ENCODE measurements around the gene ZBTB21. TPM values are rescaled to one million over a fixed set of nuclear protein-coding genes. Genes with fewer than 3 reads are reported as not detected.

The ZBTB21 gene
- total and polyA plus RNA-seq, 2 experiments from 2014 or later, result 10.7 TPM

- Histone ChIP-seq H3K27ac (no peak overlapping the region), H3K4me3 (no peak overlapping the region), H2AFZ (no peak overlapping the region), H3K4me1 (ENCODE audit: insufficient read depth) (peaks cover 20% of the 10 kb centered on the region), H3K9me3 (ENCODE audit: low read depth) (no peaks in the 10 kb centered on the region), H4K20me1 (ENCODE audit: insufficient read depth) (no peaks in the 10 kb centered on the region), H3K27me3 (replicated peaks; ENCODE audit: insufficient read depth) (no peaks in the 10 kb centered on the region), H3K9me2 (ENCODE audit: insufficient read depth) (no peaks in the 10 kb centered on the region), H3K36me3 (ENCODE audit: low read depth) (peaks cover 27% of the 10 kb centered on the region), H3K79me2 (ENCODE audit: insufficient read depth) (peaks cover 23% of the 10 kb centered on the region), H3K9ac (no peak overlapping the region), H3F3A (ENCODE audit: insufficient read depth) (peaks cover 26% of the 10 kb centered on the region), H3K4me2 (ENCODE audit: unreplicated experiment) (no peak overlapping the region)
- DNase-seq, result no peak
- TF ChIP-seq EZH2 (IDR thresholded peaks at IDR 0.05; ENCODE audit: insufficient read depth, poor library complexity, severe bottlenecking) (no peak), EZH2phosphoT487 (IDR thresholded peaks at IDR 0.05; ENCODE audit: insufficient read depth, low read depth) (no peak)
- whole genome bisulfite sequencing, 2 experiments (ENCODE audit: low coverage in 1 of 2, low lambda C conversion rate in 2 of 2, missing lambda C conversion rate in 2 of 2), result 96 to 98% methylated on average over 2 of the region's 2 CpGs
- in situ Hi-C loops (cut with MboI), result no loop called here
Observed at GRCh38 chr21:41989698-41990097, 20.5 kb downstream of the ZBTB21 start.

GRCh38 chr21:41987310-41987709, 22.9 kb downstream of the ZBTB21 start:
- Histone ChIP-seq H3K9ac (no peak overlapping the region), H2AFZ (no peak overlapping the region), H3K9me2 (ENCODE audit: insufficient read depth) (no peaks in the 10 kb centered on the region), H3K27me3 (replicated peaks; ENCODE audit: insufficient read depth) (no peaks in the 10 kb centered on the region), H4K20me1 (ENCODE audit: insufficient read depth) (no peaks in the 10 kb centered on the region), H3K4me1 (ENCODE audit: insufficient read depth) (no peaks in the 10 kb centered on the region), H3K79me2 (ENCODE audit: insufficient read depth) (peaks cover 23% of the 10 kb centered on the region), H3K4me2 (ENCODE audit: unreplicated experiment) (no peak overlapping the region), H3K36me3 (ENCODE audit: low read depth) (peaks cover 23% of the 10 kb centered on the region), H3K4me3 (no peak overlapping the region), H3K27ac (no peak overlapping the region), H3F3A (ENCODE audit: insufficient read depth) (peaks cover 3% of the 10 kb centered on the region; the same call in 1 of the 2 replicates), H3K9me3 (ENCODE audit: low read depth) (no peaks in the 10 kb centered on the region)
- TF ChIP-seq EZH2 (IDR thresholded peaks at IDR 0.05; ENCODE audit: insufficient read depth, poor library complexity, severe bottlenecking), result no peak
- TF ChIP-seq EZH2phosphoT487 (IDR thresholded peaks at IDR 0.05; ENCODE audit: insufficient read depth, low read depth), result no peak
- in situ Hi-C loops (cut with MboI), result no loop called here
- DNase-seq, result no peak
- WGBS, 2 experiments (ENCODE audit: low coverage in 1 of 2, low lambda C conversion rate in 2 of 2, missing lambda C conversion rate in 2 of 2), result 97 to 100% methylated on average over 3 of the region's 3 CpGs

- Histone ChIP-seq H3K27ac (no peak overlapping the region), H3F3A (ENCODE audit: insufficient read depth) (no peaks in the 10 kb centered on the region), H3K4me2 (ENCODE audit: unreplicated experiment) (no peak overlapping the region), H3K9me3 (ENCODE audit: low read depth) (no peaks in the 10 kb centered on the region), H3K27me3 (replicated peaks; ENCODE audit: insufficient read depth) (no peaks in the 10 kb centered on the region), H2AFZ (no peak overlapping the region), H3K79me2 (ENCODE audit: insufficient read depth) (peaks cover 14% of the 10 kb centered on the region), H3K4me1 (ENCODE audit: insufficient read depth) (no peaks in the 10 kb centered on the region), H3K9ac (no peak overlapping the region), H3K4me3 (no peak overlapping the region), H3K36me3 (ENCODE audit: low read depth) (peaks cover 13% of the 10 kb centered on the region), H4K20me1 (ENCODE audit: insufficient read depth) (no peaks in the 10 kb centered on the region), H3K9me2 (ENCODE audit: insufficient read depth) (no peaks in the 10 kb centered on the region)
- in situ Hi-C loops (cut with MboI), result no loop called here
- 92 to 94% methylated on average over 6 of the region's 6 CpGs for WGBS, 2 experiments (ENCODE audit: low coverage in 1 of 2, low lambda C conversion rate in 2 of 2, missing lambda C conversion rate in 2 of 2)
- DNase-seq, result no peak
- no peak for TF ChIP-seq EZH2 (IDR thresholded peaks at IDR 0.05; ENCODE audit: insufficient read depth, poor library complexity, severe bottlenecking)
- TF ChIP-seq EZH2phosphoT487 (IDR thresholded peaks at IDR 0.05; ENCODE audit: insufficient read depth, low read depth), result no peak
Observed at GRCh38 chr21:41985662-41986416, 24.3 kb downstream of the ZBTB21 start.

- H3K4me2 ChIP-seq (ENCODE audit: unreplicated experiment), result no peak overlapping the region
- H2AFZ ChIP-seq, result no peak overlapping the region
- no peaks in the 10 kb centered on the region for H3K27me3 ChIP-seq (replicated peaks; ENCODE audit: insufficient read depth)
- H3F3A ChIP-seq (ENCODE audit: insufficient read depth), result no peaks in the 10 kb centered on the region
- 93 to 94% methylated on average over 1 of the region's 1 CpG for WGBS, 2 experiments (ENCODE audit: low coverage in 1 of 2, low lambda C conversion rate in 2 of 2, missing lambda C conversion rate in 2 of 2)
- H3K9me2 ChIP-seq (ENCODE audit: insufficient read depth), result no peaks in the 10 kb centered on the region
- H3K27ac ChIP-seq, result no peak overlapping the region
- in situ Hi-C loops (cut with MboI), result no loop called here
- no peaks in the 10 kb centered on the region for H3K79me2 ChIP-seq (ENCODE audit: insufficient read depth)
- no peaks in the 10 kb centered on the region for H3K4me1 ChIP-seq (ENCODE audit: insufficient read depth)
- no peaks in the 10 kb centered on the region for H3K36me3 ChIP-seq (ENCODE audit: low read depth)
- DNase-seq, result no peak
- no peak overlapping the region for H3K9ac ChIP-seq
- TF ChIP-seq EZH2phosphoT487 (IDR thresholded peaks at IDR 0.05; ENCODE audit: insufficient read depth, low read depth) (no peak), EZH2 (IDR thresholded peaks at IDR 0.05; ENCODE audit: insufficient read depth, poor library complexity, severe bottlenecking) (no peak)
- H4K20me1 ChIP-seq (ENCODE audit: insufficient read depth), result no peaks in the 10 kb centered on the region
- no peak overlapping the region for H3K4me3 ChIP-seq
- no peaks in the 10 kb centered on the region for H3K9me3 ChIP-seq (ENCODE audit: low read depth)
Observed at GRCh38 chr21:41983229-41983628, 26.9 kb downstream of the ZBTB21 start.

All from GM23248 (cell line).